Nephron (organoid): ENCODE measurements around the gene RINT1.
"Not testable (repeated sequence)": the region's sequence is repeated elsewhere in the genome, so short reads cannot be mapped to it uniquely, and the experiment has no call there.

Experiments
- H3K27ac Mint-ChIP-seq, 3 experiments: 2 replicates each; pipeline ENCODE4 v1.8.0; 2020; ENCODE audit warnings: mixed read lengths in 3 of 3, mild to moderate bottlenecking in 2 of 3, moderate library complexity in 1 of 3
- H3K27me3 Mint-ChIP-seq: 2 replicates; pipeline ENCODE4 v1.8.0; 2021; ENCODE audit warnings: low read depth, mild to moderate bottlenecking, moderate library complexity, mixed read lengths
- H3K36me3 Mint-ChIP-seq: 2 replicates; pipeline ENCODE4 v1.8.0; 2020; ENCODE audit warnings: low read depth, mixed read lengths
- H3K4me1 Mint-ChIP-seq: 2 replicates; pipeline ENCODE4 v1.8.0; 2020; ENCODE audit warnings: mixed read lengths
- H3K4me3 Mint-ChIP-seq, 3 experiments: 2 replicates each; pipeline ENCODE4 v1.8.0; 2020; ENCODE audit warnings: mild to moderate bottlenecking in 3 of 3, mixed read lengths in 3 of 3, moderate library complexity in 2 of 3
- H3K9me3 Mint-ChIP-seq: 2 replicates; pipeline ENCODE4 v1.8.0; 2020; ENCODE audit warnings: mixed read lengths
- TF ChIP-seq, protein P1 (sequence below), 3 experiments: fragments of 200-600 bp; sonication (generic); IDR thresholded peaks; one replicate each; pipeline ENCODE4 v1.5.0; 2021; ENCODE audit warnings: antibody characterized with exemption in 3 of 3; ENCODE audit not compliant: unreplicated experiment in 3 of 3

RINT1 gene

DNA sequence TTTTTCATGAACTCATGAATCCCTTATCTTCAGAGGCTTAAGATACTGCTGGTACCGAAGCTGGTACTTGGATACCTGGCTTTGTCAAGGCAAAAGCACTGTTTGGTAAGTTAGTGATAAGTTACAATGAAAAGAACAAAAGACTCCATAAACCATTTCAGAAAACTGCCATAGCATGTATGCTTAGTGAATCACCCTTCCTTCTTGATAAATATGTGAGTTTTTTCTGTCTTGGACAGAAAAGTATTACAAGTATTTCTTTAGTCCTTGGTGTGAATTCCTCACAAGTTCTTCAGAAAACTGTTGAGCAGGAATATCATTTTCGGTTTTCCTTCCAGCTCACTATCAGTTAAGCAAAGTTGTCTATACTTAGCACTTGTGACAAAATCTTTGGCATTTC is 35.5 kb upstream of the RINT1 start:
- Mint-ChIP-seq H3K27ac (no peak overlapping the region), H3K9me3 (no peaks in the 10 kb centered on the region), H3K4me3 (no peak overlapping the region), H3K27me3 (no peaks in the 10 kb centered on the region), H3K36me3 (peaks cover 22% of the 10 kb centered on the region), H3K4me1 (no peaks in the 10 kb centered on the region)
- TF ChIP-seq, protein P1, sequence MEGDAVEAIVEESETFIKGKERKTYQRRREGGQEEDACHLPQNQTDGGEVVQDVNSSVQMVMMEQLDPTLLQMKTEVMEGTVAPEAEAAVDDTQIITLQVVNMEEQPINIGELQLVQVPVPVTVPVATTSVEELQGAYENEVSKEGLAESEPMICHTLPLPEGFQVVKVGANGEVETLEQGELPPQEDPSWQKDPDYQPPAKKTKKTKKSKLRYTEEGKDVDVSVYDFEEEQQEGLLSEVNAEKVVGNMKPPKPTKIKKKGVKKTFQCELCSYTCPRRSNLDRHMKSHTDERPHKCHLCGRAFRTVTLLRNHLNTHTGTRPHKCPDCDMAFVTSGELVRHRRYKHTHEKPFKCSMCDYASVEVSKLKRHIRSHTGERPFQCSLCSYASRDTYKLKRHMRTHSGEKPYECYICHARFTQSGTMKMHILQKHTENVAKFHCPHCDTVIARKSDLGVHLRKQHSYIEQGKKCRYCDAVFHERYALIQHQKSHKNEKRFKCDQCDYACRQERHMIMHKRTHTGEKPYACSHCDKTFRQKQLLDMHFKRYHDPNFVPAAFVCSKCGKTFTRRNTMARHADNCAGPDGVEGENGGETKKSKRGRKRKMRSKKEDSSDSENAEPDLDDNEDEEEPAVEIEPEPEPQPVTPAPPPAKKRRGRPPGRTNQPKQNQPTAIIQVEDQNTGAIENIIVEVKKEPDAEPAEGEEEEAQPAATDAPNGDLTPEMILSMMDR (IDR thresholded peaks at IDR 0.05; ENCODE audit: unreplicated experiment in 3 of 3): no peak

DNA sequence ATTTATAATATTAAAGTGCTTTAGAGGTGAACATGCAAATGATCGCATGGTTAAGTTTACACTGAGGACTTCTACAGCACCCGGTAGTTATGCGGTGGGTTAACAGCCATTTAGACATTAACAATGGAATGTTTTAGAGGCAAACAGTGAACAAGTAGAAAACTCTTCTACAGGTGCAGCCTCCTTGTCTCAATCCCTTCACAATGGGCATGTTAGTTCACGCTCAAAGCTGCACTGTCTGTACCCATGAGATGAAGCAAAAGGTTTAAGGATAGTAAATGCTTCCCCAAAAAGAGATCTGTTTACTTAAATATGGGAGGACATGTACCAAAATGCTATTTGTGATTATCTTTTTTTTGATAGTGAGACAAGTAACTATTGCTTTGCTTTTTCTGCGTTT is 35.0 kb upstream of the RINT1 start:
- no peaks in the 10 kb centered on the region for H3K27me3 Mint-ChIP-seq

DNA sequence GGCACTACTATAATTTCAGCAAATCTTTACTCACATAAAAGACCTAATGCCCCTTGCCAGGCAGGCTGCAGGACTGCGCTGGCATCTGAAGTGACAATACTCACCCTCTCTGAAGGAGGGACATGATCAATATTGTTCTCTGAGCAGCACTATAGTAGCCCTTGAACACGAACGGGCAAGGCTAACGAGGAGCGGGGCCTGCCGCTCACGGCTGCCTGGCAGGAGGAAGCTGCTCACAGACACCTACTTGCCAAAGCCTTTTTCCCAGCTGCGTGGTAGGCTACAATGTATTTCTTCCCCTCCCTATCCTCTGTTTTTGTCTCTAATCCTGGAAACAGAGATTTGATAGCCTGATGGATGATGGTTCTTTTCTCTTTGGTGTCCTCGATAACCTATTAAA is 29.8 kb upstream of the RINT1 start:
- Mint-ChIP-seq H3K4me3 (no peak overlapping the region), H3K27ac (no peak overlapping the region), H3K9me3 (no peaks in the 10 kb centered on the region), H3K36me3 (peaks cover 48% of the 10 kb centered on the region), H3K27me3 (no peaks in the 10 kb centered on the region), H3K4me1 (no peaks in the 10 kb centered on the region)
- TF ChIP-seq, protein P1 (IDR thresholded peaks at IDR 0.05; ENCODE audit: unreplicated experiment in 3 of 3): no peak

More for the DNA sequence above, 35.0 kb upstream of the RINT1 start:
- no peaks in the 10 kb centered on the region for H3K9me3 Mint-ChIP-seq
- TF ChIP-seq, protein P1 (IDR thresholded peaks at IDR 0.05; ENCODE audit: unreplicated experiment in 3 of 3): no peak
- peaks cover 23% of the 10 kb centered on the region for H3K36me3 Mint-ChIP-seq
- H3K27ac Mint-ChIP-seq: no peak overlapping the region
- no peak overlapping the region for H3K4me3 Mint-ChIP-seq
- no peaks in the 10 kb centered on the region for H3K4me1 Mint-ChIP-seq

DNA sequence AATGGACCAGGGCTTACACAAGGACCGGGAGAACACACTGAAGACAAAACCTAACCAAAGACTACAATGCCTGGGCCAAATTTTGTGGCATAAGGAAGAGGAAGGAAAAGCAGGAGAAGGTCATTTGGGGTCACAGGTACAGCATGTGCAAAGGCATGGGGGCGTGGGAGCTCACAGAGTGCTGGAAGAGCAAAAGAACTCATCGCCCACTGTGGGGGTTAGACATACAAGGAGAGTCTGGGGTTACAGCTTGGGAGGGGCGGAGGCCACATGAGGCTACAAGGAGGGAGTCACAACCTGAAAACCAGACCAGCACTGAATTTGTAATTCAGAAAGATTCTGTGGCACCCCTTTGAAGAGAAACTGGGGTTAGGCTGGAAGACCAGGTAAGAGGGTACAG is 19.6 kb upstream of the RINT1 start:
- TF ChIP-seq, protein P1 (IDR thresholded peaks at IDR 0.05; ENCODE audit: unreplicated experiment in 3 of 3): no peak
- no peaks in the 10 kb centered on the region for H3K4me1 Mint-ChIP-seq
- no peak overlapping the region for H3K4me3 Mint-ChIP-seq
- H3K27me3 Mint-ChIP-seq: no peaks in the 10 kb centered on the region
- H3K36me3 Mint-ChIP-seq: peaks cover 33% of the 10 kb centered on the region
- H3K9me3 Mint-ChIP-seq: no peaks in the 10 kb centered on the region
- no peak overlapping the region for H3K27ac Mint-ChIP-seq

DNA sequence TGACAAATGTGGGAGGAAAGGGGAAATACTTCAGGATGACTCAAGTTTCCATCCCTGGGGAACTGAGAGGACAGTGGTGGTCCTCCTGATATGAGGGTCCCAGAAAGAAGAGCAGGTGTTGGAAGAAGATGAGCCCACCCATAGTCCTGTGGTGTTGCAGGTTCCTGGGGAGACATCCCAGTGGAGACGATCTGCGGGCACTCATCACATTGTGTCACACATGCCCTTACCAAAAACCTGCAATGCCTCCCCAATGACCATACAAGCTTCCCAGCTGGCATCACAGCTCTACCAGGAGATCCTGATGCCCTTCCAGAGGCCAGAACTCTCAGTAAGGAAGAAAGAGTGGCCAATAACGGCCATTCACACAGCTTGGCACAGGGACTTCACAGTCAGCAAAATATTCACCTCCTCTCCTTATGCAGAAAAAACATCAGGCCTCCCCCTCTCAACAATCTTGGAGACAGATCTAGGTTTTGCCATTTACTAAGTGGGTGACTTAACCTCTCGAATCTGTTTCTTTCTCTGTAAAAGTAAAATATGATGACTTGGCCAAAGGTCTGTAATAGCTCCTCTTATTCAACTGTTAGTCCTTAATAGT is 19.0 kb upstream of the RINT1 start:
- Mint-ChIP-seq H3K4me3 (no peak overlapping the region), H3K27ac (no peak overlapping the region)
- TF ChIP-seq, protein P1 (IDR thresholded peaks at IDR 0.05; ENCODE audit: unreplicated experiment in 3 of 3): no peak

DNA sequence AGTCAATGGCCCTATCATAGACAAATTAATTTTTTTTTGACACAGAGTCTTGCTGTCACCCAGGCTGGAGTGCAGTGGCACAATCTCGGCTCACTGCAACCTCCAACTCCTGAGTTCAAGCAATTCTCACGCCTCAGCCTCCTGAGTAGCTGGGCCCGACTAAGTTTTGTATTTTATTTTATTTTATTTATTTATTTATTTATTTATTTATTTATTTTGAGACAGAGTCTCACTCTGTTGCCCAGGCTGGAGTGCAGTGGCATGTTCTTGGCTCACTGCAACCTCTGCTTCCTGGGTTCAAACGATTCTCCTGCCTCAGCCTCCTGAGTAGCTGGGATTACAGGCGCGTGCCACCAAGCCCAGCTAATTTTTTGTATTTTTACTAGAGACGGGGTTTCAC is 16.4 kb upstream of the RINT1 start:
- not testable (repeated sequence) for H3K27ac Mint-ChIP-seq, H3K4me3 Mint-ChIP-seq, H3K4me1 Mint-ChIP-seq, H3K27me3 Mint-ChIP-seq, H3K9me3 Mint-ChIP-seq
- H3K36me3 Mint-ChIP-seq: peaks cover 40% of the 10 kb centered on the region

More for the DNA sequence above, 19.0 kb upstream of the RINT1 start:
- no peaks in the 10 kb centered on the region for H3K4me1 Mint-ChIP-seq
- H3K36me3 Mint-ChIP-seq: peaks cover 34% of the 10 kb centered on the region
- no peaks in the 10 kb centered on the region for H3K9me3 Mint-ChIP-seq
- no peaks in the 10 kb centered on the region for H3K27me3 Mint-ChIP-seq
